ENCODE data around the gene TGFBR3.

TGFBR3 gene

DNA sequence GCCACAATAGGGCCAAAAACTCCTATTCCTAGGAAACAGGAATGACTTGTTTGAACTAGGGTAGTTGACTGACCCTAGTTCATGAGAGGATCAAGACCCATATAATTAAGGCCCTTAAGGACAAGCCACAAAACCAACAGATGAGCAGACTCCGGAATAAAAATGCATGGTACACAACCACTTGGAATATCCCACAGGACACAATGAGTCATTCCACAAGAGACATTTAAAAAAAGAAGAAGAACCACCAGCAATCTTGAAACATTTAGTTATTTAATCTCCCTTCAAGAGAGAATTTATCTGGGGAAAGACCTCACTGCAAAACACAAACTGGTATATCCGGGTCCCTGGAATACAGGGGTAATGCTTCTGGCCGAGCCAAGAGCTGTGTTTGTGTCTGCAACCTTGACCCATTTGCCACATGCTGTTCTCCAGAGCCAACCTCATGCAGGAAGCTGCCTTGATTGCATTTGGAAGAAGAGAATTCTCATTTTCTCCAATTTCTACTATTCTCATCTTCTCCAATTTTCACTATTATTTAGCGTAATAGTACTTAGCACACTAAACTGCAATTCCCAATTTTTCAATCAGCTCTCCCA lies 135.5 kb downstream of the TGFBR3 start:
- no peak for DNase-seq

DNA sequence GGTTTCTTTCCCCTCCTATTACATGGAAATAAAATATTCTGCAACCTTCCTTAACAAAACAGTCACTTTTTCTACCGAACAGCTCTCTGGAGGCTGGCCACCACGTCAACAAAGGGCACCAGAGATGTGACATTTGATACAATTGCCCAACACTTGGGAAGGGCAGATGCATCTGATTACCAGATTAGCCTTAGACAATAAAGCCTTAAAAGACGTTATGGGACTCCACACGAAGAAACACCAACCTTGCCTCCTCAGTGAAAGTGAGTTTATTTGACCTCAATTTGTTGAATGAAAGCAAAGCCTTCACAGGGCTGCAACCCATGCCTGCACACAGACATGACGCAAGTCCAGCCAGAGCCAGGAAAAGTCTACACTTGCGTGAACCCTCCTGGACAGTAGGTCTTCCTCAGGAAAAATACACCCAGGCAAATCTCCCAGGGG lies 136.1 kb downstream of the TGFBR3 start:
- DNase-seq = no peak

DNA sequence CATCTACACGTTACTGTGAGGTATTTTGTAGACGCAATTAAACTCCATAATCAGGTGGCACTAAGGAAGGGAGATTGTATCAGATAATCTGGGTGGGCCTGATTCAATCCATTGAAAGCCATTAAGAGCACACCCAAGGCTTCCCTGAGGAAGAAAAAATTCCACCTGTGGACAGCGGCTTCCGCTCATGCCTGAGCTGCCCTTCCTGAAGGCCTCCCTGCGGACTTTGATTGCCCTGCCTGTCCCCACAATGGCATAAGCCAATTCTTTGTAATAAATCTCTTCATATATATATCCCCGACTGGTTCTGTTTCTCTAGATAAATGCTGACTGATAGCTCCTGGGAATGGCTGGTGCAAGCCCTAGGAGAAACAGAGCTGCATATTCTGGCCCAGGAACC lies 138.3 kb downstream of the TGFBR3 start:
- no peak for DNase-seq

DNA sequence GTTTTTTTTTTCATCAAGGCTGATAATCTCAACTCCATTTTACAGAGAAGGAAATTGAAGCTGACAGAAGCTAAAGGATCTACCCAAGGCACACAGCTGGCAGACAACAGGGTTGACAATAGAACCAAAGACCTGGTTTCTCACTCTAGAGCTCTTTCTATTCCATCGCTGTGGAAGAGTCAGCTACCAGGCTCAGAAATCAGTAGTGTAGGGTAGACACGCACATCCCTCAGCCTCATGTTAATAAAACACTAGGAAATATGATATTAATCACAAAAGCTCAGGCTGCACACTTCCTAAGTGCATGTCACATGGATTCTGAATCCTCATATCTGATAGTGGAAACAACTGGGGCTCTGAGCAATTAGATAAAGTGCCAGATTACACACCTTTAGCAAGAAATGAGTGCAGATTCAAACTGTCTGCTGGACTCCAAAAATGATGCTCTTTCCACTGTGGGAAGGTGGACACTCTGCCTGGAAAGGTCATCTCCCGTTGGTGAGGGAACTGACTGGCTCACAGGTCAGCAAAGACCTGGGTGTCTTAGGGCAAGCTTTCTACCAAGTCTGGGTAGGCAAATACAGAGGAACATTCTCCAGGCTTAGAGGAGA lies 139.1 kb downstream of the TGFBR3 start:
- DNase-seq = no peak

DNA sequence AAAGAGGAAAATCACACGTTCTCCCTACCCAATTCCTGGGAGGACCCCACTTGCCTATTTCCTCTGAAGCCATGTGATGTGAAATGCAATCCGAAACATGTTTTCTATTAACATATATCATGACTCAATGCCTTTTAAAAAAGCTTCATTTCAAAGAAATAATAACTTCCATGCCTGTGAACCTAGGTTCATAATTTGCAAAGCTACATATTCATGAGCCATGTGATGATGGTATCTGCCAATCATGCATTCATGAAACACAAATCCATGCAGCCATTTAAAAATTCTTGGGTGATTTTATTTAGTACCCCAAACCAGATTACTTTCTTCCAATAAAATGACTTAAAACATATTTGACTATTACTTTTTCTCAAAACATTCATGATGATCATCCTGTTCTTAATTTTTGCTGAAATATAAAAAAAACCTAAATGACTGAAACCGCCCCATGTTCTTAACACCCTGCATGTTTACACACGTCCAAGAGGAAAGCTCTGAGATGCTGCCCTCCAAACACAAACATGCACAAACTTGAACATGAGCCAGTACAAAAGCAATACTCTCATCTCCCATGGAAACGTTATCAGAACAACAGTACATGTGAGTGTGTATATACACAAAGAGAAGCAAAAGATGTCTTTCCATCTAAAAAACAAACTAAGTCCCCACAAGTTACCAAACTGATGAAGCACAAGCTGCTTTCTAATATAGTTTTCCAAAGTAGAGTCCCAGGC lies 140.1 kb downstream of the TGFBR3 start:
- no peak for DNase-seq

DNA sequence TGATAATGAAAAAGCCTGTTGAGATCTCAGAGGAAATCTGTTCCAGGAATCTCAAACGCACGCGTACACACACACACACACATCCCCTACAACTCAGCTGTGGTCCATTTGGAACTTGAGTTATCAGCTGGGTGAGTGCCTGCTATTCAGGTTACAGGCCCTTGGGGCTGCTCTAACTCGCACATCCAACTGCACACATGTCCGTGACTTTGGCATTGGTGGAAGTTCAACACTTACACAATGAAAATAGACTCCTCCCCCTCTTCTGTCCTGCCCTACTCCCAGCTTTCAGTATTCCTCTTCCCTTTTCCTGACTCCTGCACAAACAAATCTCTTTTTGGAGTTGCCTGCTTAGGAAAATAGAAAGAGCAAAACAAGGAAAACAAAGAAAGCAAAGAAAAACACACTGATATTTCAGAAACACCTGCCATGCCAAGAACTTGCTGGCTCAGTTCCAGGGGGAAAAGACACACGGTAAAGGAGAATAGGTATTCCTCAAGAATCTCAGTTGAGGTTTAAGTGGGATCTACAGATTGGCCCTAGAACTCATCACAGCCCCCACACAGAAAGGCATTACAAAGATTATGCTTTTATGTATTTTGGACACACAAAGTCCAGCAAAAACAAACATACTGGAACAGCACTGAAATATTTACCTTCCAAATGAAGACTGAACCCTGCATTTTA lies 140.9 kb downstream of the TGFBR3 start:
- DNase-seq = no peak

DNA sequence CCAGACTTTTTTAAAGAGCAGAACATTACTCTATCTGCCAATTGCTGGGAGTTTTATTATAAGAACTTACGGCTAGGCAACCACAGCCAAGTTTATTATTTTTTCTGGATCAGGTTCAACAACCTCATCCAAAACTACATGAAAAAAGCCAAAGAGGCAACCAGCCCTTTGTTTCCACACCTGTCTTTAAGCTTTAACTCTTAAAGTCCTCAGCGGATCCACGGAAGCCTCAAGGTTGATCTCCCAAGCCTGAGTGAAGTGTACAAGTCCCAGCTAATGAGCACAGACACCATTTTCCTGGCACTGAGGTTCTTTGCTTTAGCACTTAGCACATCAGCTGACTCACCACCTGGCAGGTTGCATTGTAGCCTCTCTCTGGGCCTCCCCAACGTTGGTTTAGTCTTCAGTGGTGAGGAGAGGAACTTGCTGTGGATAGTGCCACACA lies 143.1 kb downstream of the TGFBR3 start:
- DNase-seq = no peak

DNA sequence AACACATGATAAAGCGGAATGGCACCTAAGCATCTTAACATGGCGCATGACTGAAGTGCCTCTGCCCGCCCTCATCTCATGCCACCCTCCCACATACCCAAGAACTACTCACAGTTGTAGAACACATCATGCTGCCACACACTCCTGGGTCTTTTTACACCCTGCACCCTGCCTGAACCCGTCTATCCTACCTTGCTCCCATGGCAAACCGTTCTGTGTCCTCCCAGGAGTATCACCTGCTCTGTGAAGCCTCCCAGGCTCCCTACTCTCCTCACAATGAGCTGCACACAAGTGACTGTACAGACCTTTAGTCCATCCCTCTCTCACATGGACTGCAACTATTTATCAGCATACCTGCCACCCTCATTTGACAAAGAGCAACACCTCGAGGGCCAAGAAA lies 144.0 kb downstream of the TGFBR3 start:
- no peak for DNase-seq

DNA sequence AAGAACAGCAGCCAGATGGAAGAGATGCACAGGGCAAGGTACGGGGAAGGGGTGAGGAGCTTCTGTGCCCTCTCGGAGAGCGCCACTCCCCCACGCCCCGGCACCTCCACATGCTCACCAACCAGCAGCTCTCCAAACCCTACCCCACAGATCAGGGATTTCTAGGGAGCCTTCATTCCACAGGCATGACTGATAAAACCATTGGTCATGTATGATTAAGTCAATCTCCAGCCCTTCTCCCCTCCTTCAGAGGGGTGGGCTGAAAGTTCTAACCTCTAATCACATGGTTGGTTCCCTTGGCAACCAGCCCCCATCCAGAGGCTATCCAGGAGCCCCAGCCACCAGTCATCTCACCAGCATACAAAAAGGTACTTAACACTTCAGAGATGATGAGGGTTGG lies 144.7 kb downstream of the TGFBR3 start:
- DNase-seq = no peak

DNA sequence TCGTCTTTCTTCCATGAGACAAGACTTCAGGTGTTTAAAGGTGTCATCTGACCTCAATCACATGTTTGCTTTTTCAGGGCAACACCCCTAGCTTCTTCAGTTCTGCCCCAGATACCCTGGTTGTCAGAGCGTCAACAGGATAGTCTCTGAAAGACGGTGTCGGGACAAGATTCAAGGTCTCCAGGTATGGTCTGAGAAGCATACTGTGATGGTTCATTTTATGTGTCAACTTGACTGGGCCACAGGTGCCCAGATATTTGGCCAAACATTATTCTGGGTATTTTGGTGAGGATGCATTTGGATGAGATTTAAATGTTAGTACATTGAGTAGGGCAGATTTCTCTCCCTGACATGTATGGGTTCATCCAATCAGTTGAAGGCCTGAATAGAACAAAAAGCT lies 148.3 kb downstream of the TGFBR3 start:
- DNase-seq = no peak

DNA sequence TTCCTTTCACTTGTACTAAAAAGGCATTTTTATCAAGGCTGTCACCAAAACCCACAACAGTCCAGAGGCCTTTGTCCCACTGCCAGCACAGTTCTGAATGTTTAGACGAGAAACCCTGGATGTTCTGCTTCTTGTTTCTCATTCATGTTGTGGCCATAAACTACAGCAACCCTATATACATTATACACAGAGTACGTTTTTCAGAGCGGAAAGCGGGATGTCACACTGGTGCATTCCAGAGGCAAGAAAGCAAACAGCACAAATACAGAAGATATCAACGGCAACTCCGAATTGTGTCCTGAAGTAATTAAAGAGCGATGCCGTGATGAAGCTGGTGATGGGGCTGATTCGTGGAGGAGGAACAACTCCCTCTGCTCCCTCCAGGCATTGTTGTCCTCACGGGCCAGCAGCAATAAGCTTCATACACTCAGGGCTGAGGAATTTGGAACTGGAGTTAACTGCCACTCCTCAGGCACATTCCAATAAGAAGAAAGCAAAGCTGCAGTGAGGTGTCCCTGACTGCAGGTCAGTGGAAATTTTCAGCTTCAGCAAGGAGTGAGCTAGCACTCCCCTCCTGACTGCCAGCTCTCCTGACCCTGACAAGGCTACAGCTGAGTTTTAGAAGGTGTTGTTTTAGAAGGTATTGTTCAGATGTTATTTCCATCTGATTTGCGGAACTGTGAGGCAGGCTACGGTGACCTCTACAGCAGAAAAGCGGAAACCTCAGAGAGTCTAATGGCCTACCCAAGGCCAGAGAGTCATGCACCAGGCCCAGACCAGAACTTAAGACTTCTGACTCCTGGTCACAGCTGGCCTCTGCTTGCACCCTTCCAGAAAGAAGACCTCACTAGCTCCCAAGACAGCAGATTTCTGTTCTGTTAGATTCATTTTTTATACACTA lies 149.0 kb downstream of the TGFBR3 start:
- no peak for DNase-seq

DNA sequence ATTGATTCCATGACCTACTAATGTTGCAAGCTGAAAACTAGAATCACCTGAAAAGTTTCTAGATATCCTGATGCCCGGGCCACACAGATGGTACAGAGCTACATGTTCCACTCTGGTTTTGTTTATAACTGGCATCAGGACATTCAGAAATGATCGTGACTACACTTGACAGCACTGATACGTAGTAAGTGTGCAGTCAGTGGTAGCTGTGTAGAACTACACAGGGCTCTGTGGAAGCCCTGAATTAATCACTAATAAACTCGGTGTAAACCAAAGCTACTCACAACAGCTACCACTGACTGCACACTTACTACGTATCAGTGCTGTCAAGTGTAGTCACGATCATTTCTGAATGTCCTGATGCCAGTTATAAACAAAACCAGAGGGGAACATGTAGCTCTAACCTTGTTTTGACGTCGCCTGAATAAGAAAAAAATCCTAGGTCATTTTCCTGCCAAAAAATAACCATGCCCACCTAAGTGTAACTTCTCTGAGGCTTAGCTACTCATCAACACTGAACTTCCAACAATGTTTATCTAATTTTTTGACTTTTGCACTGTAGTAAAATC lies 149.7 kb downstream of the TGFBR3 start:
- DNase-seq = no peak

DNA sequence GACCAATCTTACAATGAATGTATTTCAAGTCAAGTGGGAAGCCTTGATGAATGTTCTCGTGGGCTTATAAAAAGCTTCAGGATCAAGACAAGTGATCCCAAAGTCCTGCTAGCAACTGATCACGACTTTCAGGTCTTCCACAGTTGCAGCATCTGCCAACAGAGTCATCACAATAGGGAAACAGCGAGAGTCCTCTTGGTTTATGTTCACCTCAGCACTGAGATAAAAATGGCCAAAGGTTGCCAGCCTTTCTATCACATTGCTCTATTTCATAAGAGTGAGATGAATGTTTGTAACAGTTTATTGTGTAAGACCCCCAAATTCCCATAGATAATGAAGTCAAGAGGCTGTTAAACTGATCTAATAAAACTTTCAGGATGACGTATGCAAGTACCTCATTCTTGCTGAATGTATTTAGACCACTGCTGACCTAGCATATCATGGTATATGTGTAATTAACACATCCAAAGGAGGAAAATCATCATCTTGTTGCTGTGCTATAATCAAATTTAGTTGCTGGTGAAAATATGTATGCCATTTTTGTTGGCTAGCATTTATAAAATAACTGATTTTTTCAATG lies 150.6 kb downstream of the TGFBR3 start:
- DNase-seq = no peak

DNA sequence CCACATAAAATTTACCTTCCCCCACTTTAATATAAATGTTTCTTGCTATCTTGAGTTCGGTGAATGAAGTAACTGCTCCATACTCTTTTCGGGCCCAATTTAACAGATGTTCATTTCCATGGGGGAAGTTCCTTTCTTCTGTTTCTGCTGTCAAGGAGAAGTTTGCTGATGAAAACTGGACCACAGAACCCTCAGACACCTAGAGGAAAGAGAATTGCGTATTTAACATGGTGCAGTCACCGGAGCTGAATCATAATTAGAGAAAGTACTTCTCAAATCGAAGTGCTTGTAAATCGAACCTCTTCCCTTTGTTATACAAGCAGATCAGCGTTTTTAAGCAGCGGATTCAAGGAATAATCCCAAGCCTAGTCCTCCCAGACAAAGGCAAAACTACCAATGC lies 151.2 kb downstream of the TGFBR3 start:
- DNase-seq = no peak

DNA sequence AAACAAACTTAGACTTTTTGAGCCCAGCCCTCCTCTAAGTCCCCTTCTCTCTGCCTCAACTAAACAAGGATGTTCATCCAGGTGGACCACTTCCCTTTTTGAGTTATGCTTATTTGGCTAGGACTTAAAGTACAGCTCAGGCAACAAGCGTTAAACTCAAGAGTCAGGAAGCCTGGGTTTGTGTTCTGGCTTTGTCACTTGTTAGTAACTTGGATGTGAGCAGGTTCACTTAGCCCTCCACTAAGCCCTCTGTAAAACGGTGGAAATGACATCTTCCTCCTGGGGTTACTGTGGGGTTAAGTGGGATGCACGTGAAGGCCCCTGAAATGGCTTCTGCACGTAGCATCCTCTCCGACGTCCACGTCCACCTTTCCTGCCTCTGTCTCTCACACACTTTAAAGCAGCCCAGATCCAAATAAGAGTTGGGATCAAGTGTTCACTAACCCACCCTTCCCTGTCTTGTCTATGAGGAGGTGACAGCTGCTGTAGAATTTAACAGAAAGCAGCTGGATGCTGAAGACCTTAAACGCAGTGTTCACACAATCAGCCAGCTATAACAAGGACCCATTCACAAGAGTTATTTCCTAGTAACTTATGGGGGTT lies 152.7 kb downstream of the TGFBR3 start:
- DNase-seq = no peak

DNA sequence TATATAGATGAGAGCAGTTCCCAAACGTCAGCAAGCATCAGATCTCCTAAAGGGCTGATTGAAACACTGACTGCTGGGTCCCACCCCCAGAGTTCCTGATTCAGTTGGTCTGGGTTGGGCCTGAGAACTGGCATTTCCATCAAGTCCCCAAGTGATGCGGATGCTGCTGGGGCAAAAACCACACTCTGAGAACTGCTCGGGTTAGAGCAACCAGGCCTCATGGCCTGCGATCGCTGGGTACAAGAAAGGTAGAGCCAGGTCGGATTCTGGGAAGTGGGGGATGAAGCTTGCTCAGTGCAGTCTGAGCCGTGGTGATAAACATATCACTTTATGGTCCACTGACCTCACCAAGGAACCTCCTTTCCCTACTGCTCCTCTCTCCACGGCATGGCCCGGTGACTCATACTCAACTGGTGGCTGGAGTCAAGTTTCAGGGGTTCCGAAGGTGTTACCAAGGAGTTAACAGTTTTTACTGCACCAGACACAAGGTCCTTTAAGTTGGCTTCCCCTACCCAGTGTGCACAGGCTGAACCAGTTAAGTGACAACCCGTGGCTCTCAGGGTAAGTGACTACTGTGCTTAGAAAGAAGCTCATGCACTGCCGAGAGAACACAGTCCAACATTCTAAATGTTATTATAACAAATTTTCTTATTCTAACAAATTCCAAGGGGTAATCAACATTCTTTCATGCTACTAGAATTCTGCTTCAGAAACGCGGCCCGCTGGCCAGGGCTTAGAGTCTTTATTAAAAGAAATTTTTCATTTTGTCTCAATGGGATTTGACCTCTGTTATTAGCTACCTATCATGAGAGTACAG lies 153.5 kb downstream of the TGFBR3 start:
- DNase-seq = no peak

DNA sequence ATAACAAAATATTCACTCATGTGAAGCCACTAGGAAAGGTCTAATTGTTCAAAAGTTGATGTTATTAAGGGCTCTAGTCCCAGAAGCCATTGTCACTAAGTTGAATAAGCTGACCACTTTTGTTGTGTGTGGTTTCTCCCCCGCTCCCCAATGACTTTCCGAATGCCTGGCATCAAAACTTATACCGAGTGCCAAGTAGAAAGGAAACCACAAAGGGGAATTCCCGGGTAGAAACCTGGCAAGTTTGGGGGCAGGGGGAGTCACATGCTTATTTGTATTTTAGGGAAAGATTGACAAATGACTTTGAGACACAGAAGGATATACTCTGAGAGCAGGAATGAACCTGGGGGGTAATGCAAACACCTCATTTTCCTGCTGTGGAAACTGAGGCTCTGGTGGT lies 154.1 kb downstream of the TGFBR3 start:
- no peak for DNase-seq

DNA sequence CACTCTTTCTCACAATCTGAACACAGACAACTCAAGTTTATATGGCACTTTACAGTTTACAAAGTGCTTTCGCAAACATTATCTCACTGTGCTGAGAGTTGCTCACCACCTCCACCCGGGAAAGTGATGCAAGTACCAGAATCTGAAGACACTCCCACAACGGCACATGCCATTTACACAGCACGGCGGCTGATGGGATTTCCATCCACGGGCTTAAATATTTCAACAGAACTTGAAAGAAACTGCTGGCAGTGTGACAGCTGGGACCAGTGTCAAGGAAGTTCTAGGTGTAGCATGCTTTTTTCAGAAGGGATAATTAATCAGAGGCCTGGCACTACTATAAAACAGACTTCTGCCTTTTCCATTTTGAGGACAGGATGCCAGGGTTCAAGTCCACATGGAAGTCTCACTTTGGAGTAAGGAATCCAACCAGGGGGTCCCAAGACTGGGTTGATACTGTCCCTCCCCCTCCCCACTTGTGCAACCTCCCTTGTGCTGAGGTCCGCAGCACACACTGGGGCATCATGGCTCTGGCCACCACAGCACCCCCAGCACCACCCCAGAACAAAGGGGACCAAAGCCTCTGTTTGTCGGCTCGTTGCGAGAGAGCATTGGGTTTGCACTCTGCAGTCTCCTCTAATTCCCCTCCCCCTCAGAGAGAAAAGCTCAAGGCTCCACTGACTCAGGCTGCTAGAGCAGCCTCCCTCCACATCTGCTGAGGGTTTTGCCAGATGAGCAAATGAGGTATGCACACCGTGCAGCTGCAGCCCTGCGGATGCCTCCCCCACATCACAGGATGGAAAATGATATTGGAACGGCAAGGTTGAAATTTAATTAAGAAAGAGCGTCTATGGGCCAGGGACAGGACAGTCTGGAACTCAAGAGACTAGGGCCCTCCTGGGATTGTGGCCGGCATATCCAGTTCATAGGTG lies 154.9 kb downstream of the TGFBR3 start:
- no peak for DNase-seq

DNA sequence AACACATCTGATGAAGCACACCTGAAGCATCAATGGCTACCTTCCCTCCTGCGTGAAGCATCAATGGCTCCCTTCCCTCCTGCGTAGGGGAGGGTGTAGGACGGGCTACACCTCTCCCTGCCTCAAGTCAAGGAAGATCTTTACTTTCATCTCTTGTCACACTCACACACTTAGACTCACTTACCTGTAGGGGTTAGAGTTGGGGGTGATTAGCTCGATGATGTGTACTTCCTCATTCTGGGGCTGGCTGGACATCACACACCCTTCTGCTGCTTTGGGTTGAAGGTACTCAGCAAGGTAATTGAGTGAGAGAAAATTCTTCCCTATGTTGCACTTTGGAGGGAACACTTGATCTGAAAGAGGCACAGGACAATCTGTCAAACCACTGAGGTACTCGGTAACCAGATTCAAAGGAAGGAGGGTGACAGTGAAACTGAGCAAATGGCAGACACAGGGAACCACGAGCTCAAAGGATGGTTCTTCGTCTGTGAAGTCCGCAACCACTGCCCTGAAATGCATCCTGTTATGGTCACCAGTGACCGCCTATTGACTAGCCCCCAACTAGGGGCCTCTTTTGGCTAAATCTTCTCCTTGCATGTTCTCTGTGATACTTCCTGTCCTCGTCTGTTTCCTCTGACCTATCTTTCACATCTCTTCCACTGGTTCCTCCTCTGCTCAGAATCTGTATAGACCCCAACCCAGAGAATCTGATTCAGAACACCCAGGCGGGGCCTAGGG lies 156.2 kb downstream of the TGFBR3 start:
- no peak for DNase-seq
